K562 (cell line): Measurements from ENCODE around the gene RNF144A. TPM values are rescaled to one million over a fixed set of nuclear protein-coding genes. Genes with fewer than 3 reads are reported as not detected.

ENCODE experiments used
- ATAC-seq: fragments of 200-7000 bp; cut with Tn5 transposase; 3 replicates; pipeline ENCODE4 v1.9.1; 2020; ENCODE audit warnings: moderate library complexity
- BruUV-seq: library from RNA; stranded (reverse); fragments of 400-500 nt; replicated peaks from 2 replicates; lab custom pipeline; 2021; lab: Mats Ljungman, UMichigan
- CTCF ChIA-PET: fragments of 300-600 bp; formaldehyde crosslinking; extraction: SDS; loops from one replicate; lab custom pipeline; 2021; ENCODE audit warnings: low intra/inter-chr PET ratio; lab: Yijun Ruan, JAX
- POLR2A ChIA-PET: fragments of 300-600, 350-650 bp; sonication (Branson Sonifier 250); formaldehyde crosslinking; extraction: SDS; loops from one replicate; lab custom pipeline; 2021; ENCODE audit warnings: antibody characterized with exemption, inconsistent platforms; lab: Yijun Ruan, JAX
- DNase-seq, 4 experiments: peaks; one replicate each; pipeline versions ENCODE4 v3.0.0 to v3.0.0-alpha.2; 2011 to 2018; ENCODE audit warnings: low spot score in 3 of 4, mixed read lengths in 3 of 4; ENCODE audit errors: extremely low read depth in 1 of 4
- FAIRE-seq: peaks from 2 replicates; lab custom pipeline; 2011; peaks lifted over from hg19 to GRCh38; lab: Jason Lieb, UNC
- H2AFZ ChIP-seq: 2 replicates; pipeline ENCODE4 v1.6.0; 2011; ENCODE audit warnings: low read depth, low read length, control low read depth, inconsistent platforms
- H3K27ac ChIP-seq: fragments of 200-600 bp; 3 replicates; pipeline ENCODE4 v1.8.0; 2011; ENCODE audit warnings: low read depth, mild to moderate bottlenecking, control low read depth, inconsistent platforms, low read length, moderate library complexity, mixed read lengths; ENCODE audit errors: extremely low read depth
- H3K27me3 ChIP-seq, 2 experiments: fragments of 300-600 bp in 1 of 2; 2 replicates in 1 of 2; 3 replicates in 1 of 2; pipeline versions ENCODE4 v1.6.0 to v1.8.0; 2011; ENCODE audit warnings: inconsistent platforms in 2 of 2, low read length in 2 of 2, mild to moderate bottlenecking in 1 of 2, mixed read lengths in 1 of 2, moderate library complexity in 1 of 2; ENCODE audit not compliant: control insufficient read depth in 2 of 2, insufficient read depth in 2 of 2
- H3K36me3 ChIP-seq: fragments of 300-600 bp; 3 replicates; pipeline ENCODE4 v1.8.0; 2011; ENCODE audit warnings: mild to moderate bottlenecking, low read length, inconsistent platforms; ENCODE audit not compliant: control insufficient read depth, insufficient read depth
- H3K4me1 ChIP-seq, 2 experiments: fragments of 200-600 bp in 1 of 2; replicated peaks in 1 of 2; 2 replicates in 1 of 2; 3 replicates in 1 of 2; pipeline versions ENCODE4 v1.5.1 to v1.8.0; 2011; ENCODE audit warnings: inconsistent platforms in 2 of 2, low read length in 2 of 2, mild to moderate bottlenecking in 1 of 2, mixed read lengths in 1 of 2, moderate library complexity in 1 of 2; ENCODE audit not compliant: control insufficient read depth in 2 of 2, insufficient read depth in 2 of 2
- H3K4me2 ChIP-seq: 2 replicates; pipeline ENCODE4 v1.6.1; 2011; ENCODE audit warnings: low read length, control low read depth, inconsistent platforms, mixed read lengths; ENCODE audit not compliant: insufficient read depth
- H3K4me3 ChIP-seq: fragments of 200-600 bp; sonication (generic), shearing (Covaris generic); 2 replicates; pipeline ENCODE4 v1.5.1; 2016; ENCODE audit warnings: control low read depth, inconsistent platforms
- H3K79me2 ChIP-seq: fragments of 200-600 bp; 3 replicates; pipeline ENCODE4 v1.8.0; 2011; ENCODE audit warnings: low read length, inconsistent platforms; ENCODE audit not compliant: control insufficient read depth, insufficient read depth
- H3K9ac ChIP-seq, 2 experiments: 2 replicates each; pipeline versions ENCODE4 v1.6.0 to v1.6.1; 2011; ENCODE audit warnings: low read depth in 2 of 2, low read length in 2 of 2, control low read depth in 1 of 2, inconsistent platforms in 1 of 2, mild to moderate bottlenecking in 1 of 2, mixed read lengths in 1 of 2; ENCODE audit not compliant: insufficient read depth in 1 of 2
- H3K9me1 ChIP-seq: one replicate; pipeline ENCODE4 v1.6.0; 2011; ENCODE audit warnings: inconsistent platforms, mild to moderate bottlenecking, low read length, moderate library complexity; ENCODE audit not compliant: control insufficient read depth, insufficient read depth
- H3K9me3 ChIP-seq: replicated peaks from 2 replicates; pipeline ENCODE4 v1.5.1; 2011; ENCODE audit warnings: low read depth, low read length, inconsistent platforms; ENCODE audit not compliant: control insufficient read depth, insufficient read depth
- H4K20me1 ChIP-seq: replicated peaks from 2 replicates; pipeline ENCODE4 v1.6.1; 2011; ENCODE audit warnings: low read length, inconsistent platforms, mixed read lengths; ENCODE audit not compliant: control insufficient read depth, insufficient read depth
- ARID1B ChIP-seq: fragments of 450-650 bp; IDR thresholded peaks from 2 replicates; pipeline ENCODE4 v1.6.1; 2016; ENCODE audit warnings: antibody characterized with exemption, mild to moderate bottlenecking, inconsistent platforms
- CBFA2T3 ChIP-seq: fragments of 450-650 bp; IDR thresholded peaks from 2 replicates; pipeline ENCODE4 v1.6.1; 2017
- ELF2 ChIP-seq: fragments of 250-450 bp; sonication (Bioruptor Pico); IDR thresholded peaks from 2 replicates; pipeline ENCODE4 v1.5.0; 2021; ENCODE audit warnings: mild to moderate bottlenecking
- GABPB2 ChIP-seq: fragments of 250-450 bp; sonication (Bioruptor Pico); conservative IDR thresholded peaks from 2 replicates; pipeline ENCODE4 v1.5.1; 2021; ENCODE audit warnings: mild to moderate bottlenecking
- GTF2F1 ChIP-seq: IDR thresholded peaks from 2 replicates; pipeline ENCODE4 v1.6.1; 2011; ENCODE audit warnings: low read depth, low read length, improper control_type of control experiment
- L3MBTL2 ChIP-seq: fragments of 450-650 bp; IDR thresholded peaks from 2 replicates; pipeline ENCODE4 v1.6.1; 2016; ENCODE audit warnings: mild to moderate bottlenecking, moderate library complexity
- MAFG ChIP-seq: fragments of 450-650 bp; conservative IDR thresholded peaks from 2 replicates; pipeline ENCODE4 v1.6.1; 2016; ENCODE audit warnings: missing genetic modification characterization, missing compliant biosample characterization
- POLR3G ChIP-seq: IDR thresholded peaks from 2 replicates; pipeline ENCODE4 v1.6.1; 2011; ENCODE audit not compliant: insufficient read length, insufficient replicate concordance; ENCODE audit errors: extremely low read depth
- ZNF318 ChIP-seq, 2 experiments: fragments of 450-650 bp; IDR thresholded peaks; 2 replicates each; pipeline ENCODE4 v1.6.1; 2016; ENCODE audit warnings: mild to moderate bottlenecking in 2 of 2, borderline replicate concordance in 1 of 2, low read depth in 1 of 2, moderate library complexity in 1 of 2
- ZNF408 ChIP-seq: fragments of 250-450 bp; sonication (Bioruptor Pico); IDR thresholded peaks from 2 replicates; pipeline ENCODE4 v1.4.0; 2020; ENCODE audit warnings: low read depth, mild to moderate bottlenecking, moderate library complexity
- ZNF449 ChIP-seq: fragments of 250-450 bp; sonication (Bioruptor Pico); IDR thresholded peaks from 2 replicates; pipeline ENCODE4 v1.8.0; 2022; ENCODE audit warnings: moderate library complexity, mild to moderate bottlenecking, inconsistent platforms
- ZNF79 ChIP-seq: fragments of 250-450 bp; sonication (Bioruptor Pico); IDR thresholded peaks from 2 replicates; pipeline ENCODE4 v1.4.0; 2020; ENCODE audit warnings: low read depth, mild to moderate bottlenecking, moderate library complexity
- WGBS: fragments of 100-300 bp; shearing (Covaris generic); methylation state at CpG from one replicate; pipeline ENCODE4 v1.1.6; 2016; ENCODE audit warnings: low coverage, mixed read lengths; ENCODE audit not compliant: insufficient coverage; ENCODE audit errors: missing lambda C conversion rate; 5-methylcytosine and 5-hydroxymethylcytosine counted together
- in situ Hi-C: fragments of 300-500 bp; cut with MboI; formaldehyde crosslinking; loops from 4 replicates; pipeline ENCODE4 v1.15.0; 2018; ENCODE audit warnings: inconsistent platforms, mixed read lengths
- intact Hi-C: fragments of 100-400 bp; cut with micrococcal nuclease; formaldehyde crosslinking; loops from 2 replicates; pipeline ENCODE4 v1.14.2; 2022
- polyA plus RNA-seq, 8 experiments: library from polyadenylated mRNA; depleted of rRNA in 4 of 8; stranded (reverse) in 5 of 8; unstranded in 3 of 8; fragments of >200 nt; fragmentation: Nextera tagmentation in 2 of 8; fragmentation: Illumina TruSeq in 1 of 8; extraction: Ambion mirVana in 2 of 8; extraction: Trizol in 1 of 8; gene quantifications; 2 replicates each; pipeline versions ENCODE4 v1.2.1 to v1.2.3, GENCODE V29; 2011 to 2014; ENCODE audit warnings: inconsistent platforms in 1 of 8, missing spikeins in 1 of 8
- total RNA-seq, 7 experiments: library from RNA; depleted of rRNA in 6 of 7; stranded (reverse); fragments of >200 nt in 6 of 7; fragmentation: Illumina TruSeq in 2 of 7; extraction: Trizol in 2 of 7; gene quantifications; 2 replicates each; pipeline versions ENCODE4 v1.2.1 to v1.2.3, GENCODE V29; 2011 to 2021; ENCODE audit warnings: low replicate concordance in 1 of 7

RNF144A gene
- total and polyA plus RNA-seq, 9 of the 15 experiments (the other 6 are each of a cell fraction or from before 2014, with no cell fraction given) = 0.96 to 11.3 (median 6.2) TPM

DNA sequence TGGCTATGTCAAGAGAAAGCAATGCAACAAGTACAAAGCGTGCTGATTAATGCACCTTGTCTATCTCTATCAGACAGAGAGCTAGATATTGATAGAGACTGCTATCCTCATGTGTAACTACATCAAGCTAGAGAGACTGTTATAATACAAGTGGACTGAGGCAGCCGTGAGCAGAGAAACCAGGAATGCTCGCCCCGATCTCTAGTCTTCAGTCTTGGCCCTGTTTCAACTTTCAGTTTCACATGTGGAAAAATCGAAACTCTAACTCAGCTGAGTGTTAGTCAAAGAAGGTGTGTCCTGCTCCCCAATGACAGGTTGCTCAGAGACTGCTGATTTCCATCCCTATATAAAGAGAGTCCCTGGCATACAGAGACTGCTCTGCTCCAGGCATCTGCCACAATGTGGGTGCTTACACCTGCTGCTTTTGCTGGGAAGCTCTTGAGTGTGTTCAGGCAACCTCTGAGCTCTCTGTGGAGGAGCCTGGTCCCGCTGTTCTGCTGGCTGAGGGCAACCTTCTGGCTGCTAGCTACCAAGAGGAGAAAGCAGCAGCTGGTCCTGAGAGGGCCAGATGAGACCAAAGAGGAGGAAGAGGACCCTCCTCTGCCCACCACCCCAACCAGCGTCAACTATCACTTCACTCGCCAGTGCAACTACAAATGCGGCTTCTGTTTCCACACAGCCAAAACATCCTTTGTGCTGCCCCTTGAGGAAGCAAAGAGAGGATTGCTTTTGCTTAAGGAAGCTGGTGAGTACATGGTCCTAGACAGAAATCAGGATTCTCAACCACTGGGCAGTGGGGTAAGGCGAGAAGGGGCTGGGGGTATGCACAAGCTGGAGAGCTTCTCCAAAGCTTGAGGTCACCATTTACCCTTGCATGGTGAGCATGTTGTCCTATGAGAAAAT lies 39.6 kb upstream of the RNF144A start, which contains the start of gene RSAD2:
Gene RSAD2, plus strand, starts transcription at position 376 of the 903 bp plus-strand sequence. Its CDS starts 24 bp downstream, at position 400.
- no peak within 1 kb of the TSS for H3K27ac ChIP-seq
- WGBS = 63% methylated on average over 10 of the region's 10 CpGs
- no TSS peak for BruUV-seq
- H3K9me1 ChIP-seq = no peaks in the 10 kb centered on the region
- ChIA-PET POLR2A (interaction anchor here (0.9 to 2.4 kb wide), 3 partner anchors 10 to 19 kb away, joined by 3 to 7 read pairs (median 7); partner anchors contain the start of gene CMPK2), CTCF (no interaction called here)
- H3K4me1 ChIP-seq = peaks cover 7 to 27% of the 10 kb centered on the region in 2 experiments; a peak in 4 of 5 replicates
- ATAC-seq (peak; percentile 14; the same call in 2 of the 3 replicates), DNase-seq (peak in 2 of 4 experiments; percentile 22 to 47), FAIRE-seq (no peak)
- peak within 1 kb of the TSS; percentile 42; the same call in 1 of the 2 replicates for H2AFZ ChIP-seq
- H3K36me3 ChIP-seq = no peaks in the 10 kb centered on the region
- in situ Hi-C loops (no loop called here), intact Hi-C loops (no loop called here)
- H3K9ac ChIP-seq = no peak within 1 kb of the TSS
- H3K4me2 ChIP-seq = peak within 1 kb of the TSS; percentile 51
- peaks cover 22% of the 10 kb centered on the region for H3K9me3 ChIP-seq
- no peaks in the 10 kb centered on the region for H4K20me1 ChIP-seq
- H3K27me3 ChIP-seq = no peaks in the 10 kb centered on the region
- no peaks in the 10 kb centered on the region for H3K79me2 ChIP-seq
- no peak within 1 kb of the TSS for H3K4me3 ChIP-seq
- TF ChIP-seq ZNF408 (CRISPR knock-in tag) = no peak
- no peak for TF ChIP-seq ZNF449 (CRISPR knock-in tag)
- TF ChIP-seq POLR3G = no peak
- TF ChIP-seq ARID1B = no peak
- 0 out of 4 replicates have a peak, but pooled peaks of 1 of the 2 experiments have one; percentile 40 for TF ChIP-seq ZNF318 (IDR thresholded peaks at IDR 0.05; ENCODE audit: borderline replicate concordance in 1 of 2, low read depth in 1 of 2)
- no peak for TF ChIP-seq ZNF79 (CRISPR knock-in tag)
- TF ChIP-seq L3MBTL2 = no peak
- 0 out of 2 replicates have a peak, but pooled peaks have one; percentile 5 for TF ChIP-seq MAFG (tag)
- no peak for TF ChIP-seq ELF2 (CRISPR knock-in tag)
- peak; percentile 25; the same call in 1 of the 2 replicates for TF ChIP-seq CBFA2T3
- no peak for TF ChIP-seq GTF2F1
- TF ChIP-seq GABPB2 (CRISPR knock-in tag) = no peak
